K562 (cell line): ENCODE measurements around the gene TMEM163. TPM values are rescaled to one million over a fixed set of nuclear protein-coding genes. Genes with fewer than 3 reads are reported as not detected.

ENCODE experiments used
- ATAC-seq: fragments of 200-7000 bp; cut with Tn5 transposase; 3 replicates; pipeline ENCODE4 v1.9.1; 2020; ENCODE audit warnings: moderate library complexity
- BruUV-seq: library from RNA; stranded (reverse); fragments of 400-500 nt; replicated peaks from 2 replicates; lab custom pipeline; 2021; lab: Mats Ljungman, UMichigan
- CTCF ChIA-PET: fragments of 300-600 bp; formaldehyde crosslinking; extraction: SDS; loops from one replicate; lab custom pipeline; 2021; ENCODE audit warnings: low intra/inter-chr PET ratio; lab: Yijun Ruan, JAX
- POLR2A ChIA-PET: fragments of 300-600, 350-650 bp; sonication (Branson Sonifier 250); formaldehyde crosslinking; extraction: SDS; loops from one replicate; lab custom pipeline; 2021; ENCODE audit warnings: antibody characterized with exemption, inconsistent platforms; lab: Yijun Ruan, JAX
- DNase-seq, 4 experiments: peaks; one replicate each; pipeline versions ENCODE4 v3.0.0 to v3.0.0-alpha.2; 2011 to 2018; ENCODE audit warnings: low spot score in 3 of 4, mixed read lengths in 3 of 4; ENCODE audit errors: extremely low read depth in 1 of 4
- FAIRE-seq: peaks from 2 replicates; lab custom pipeline; 2011; peaks lifted over from hg19 to GRCh38; lab: Jason Lieb, UNC
- H2AFZ ChIP-seq: 2 replicates; pipeline ENCODE4 v1.6.0; 2011; ENCODE audit warnings: low read depth, low read length, control low read depth, inconsistent platforms
- H3K27ac ChIP-seq: fragments of 200-600 bp; 3 replicates; pipeline ENCODE4 v1.8.0; 2011; ENCODE audit warnings: low read depth, mild to moderate bottlenecking, control low read depth, inconsistent platforms, low read length, moderate library complexity, mixed read lengths; ENCODE audit errors: extremely low read depth
- H3K27me3 ChIP-seq, 2 experiments: fragments of 300-600 bp in 1 of 2; 2 replicates in 1 of 2; 3 replicates in 1 of 2; pipeline versions ENCODE4 v1.6.0 to v1.8.0; 2011; ENCODE audit warnings: inconsistent platforms in 2 of 2, low read length in 2 of 2, mild to moderate bottlenecking in 1 of 2, mixed read lengths in 1 of 2, moderate library complexity in 1 of 2; ENCODE audit not compliant: control insufficient read depth in 2 of 2, insufficient read depth in 2 of 2
- H3K36me3 ChIP-seq: fragments of 300-600 bp; 3 replicates; pipeline ENCODE4 v1.8.0; 2011; ENCODE audit warnings: mild to moderate bottlenecking, low read length, inconsistent platforms; ENCODE audit not compliant: control insufficient read depth, insufficient read depth
- H3K4me1 ChIP-seq, 2 experiments: fragments of 200-600 bp in 1 of 2; replicated peaks in 1 of 2; 2 replicates in 1 of 2; 3 replicates in 1 of 2; pipeline versions ENCODE4 v1.5.1 to v1.8.0; 2011; ENCODE audit warnings: inconsistent platforms in 2 of 2, low read length in 2 of 2, mild to moderate bottlenecking in 1 of 2, mixed read lengths in 1 of 2, moderate library complexity in 1 of 2; ENCODE audit not compliant: control insufficient read depth in 2 of 2, insufficient read depth in 2 of 2
- H3K4me2 ChIP-seq: 2 replicates; pipeline ENCODE4 v1.6.1; 2011; ENCODE audit warnings: low read length, control low read depth, inconsistent platforms, mixed read lengths; ENCODE audit not compliant: insufficient read depth
- H3K4me3 ChIP-seq: fragments of 200-600 bp; sonication (generic), shearing (Covaris generic); 2 replicates; pipeline ENCODE4 v1.5.1; 2016; ENCODE audit warnings: control low read depth, inconsistent platforms
- H3K79me2 ChIP-seq: fragments of 200-600 bp; 3 replicates; pipeline ENCODE4 v1.8.0; 2011; ENCODE audit warnings: low read length, inconsistent platforms; ENCODE audit not compliant: control insufficient read depth, insufficient read depth
- H3K9ac ChIP-seq, 2 experiments: 2 replicates each; pipeline versions ENCODE4 v1.6.0 to v1.6.1; 2011; ENCODE audit warnings: low read depth in 2 of 2, low read length in 2 of 2, control low read depth in 1 of 2, inconsistent platforms in 1 of 2, mild to moderate bottlenecking in 1 of 2, mixed read lengths in 1 of 2; ENCODE audit not compliant: insufficient read depth in 1 of 2
- H3K9me1 ChIP-seq: one replicate; pipeline ENCODE4 v1.6.0; 2011; ENCODE audit warnings: inconsistent platforms, mild to moderate bottlenecking, low read length, moderate library complexity; ENCODE audit not compliant: control insufficient read depth, insufficient read depth
- H3K9me3 ChIP-seq: replicated peaks from 2 replicates; pipeline ENCODE4 v1.5.1; 2011; ENCODE audit warnings: low read depth, low read length, inconsistent platforms; ENCODE audit not compliant: control insufficient read depth, insufficient read depth
- H4K20me1 ChIP-seq: replicated peaks from 2 replicates; pipeline ENCODE4 v1.6.1; 2011; ENCODE audit warnings: low read length, inconsistent platforms, mixed read lengths; ENCODE audit not compliant: control insufficient read depth, insufficient read depth
- CSDE1 ChIP-seq, 2 experiments: fragments of 450-650 bp; IDR thresholded peaks; 2 replicates each; pipeline ENCODE4 v1.6.1; 2016; ENCODE audit warnings: mild to moderate bottlenecking in 1 of 2
- E4F1 ChIP-seq: fragments of 250-450 bp; sonication (Bioruptor Pico); IDR thresholded peaks from 2 replicates; pipeline ENCODE4 v1.5.0; 2021; ENCODE audit warnings: mild to moderate bottlenecking, borderline replicate concordance
- EP400 ChIP-seq: fragments of 450-650 bp; IDR thresholded peaks from 2 replicates; pipeline ENCODE4 v1.6.1; 2017; ENCODE audit warnings: antibody characterized with exemption, mild to moderate bottlenecking, moderate library complexity
- ERF ChIP-seq: fragments of 450-650 bp; formaldehyde crosslinking; IDR thresholded peaks from 2 replicates; pipeline ENCODE4 v1.4.0; 2020; ENCODE audit warnings: mild to moderate bottlenecking, mixed read lengths
- MCM2 ChIP-seq: fragments of 450-650 bp; IDR thresholded peaks from 2 replicates; pipeline ENCODE4 v1.6.1; 2017; ENCODE audit warnings: low read depth, mild to moderate bottlenecking
- NKRF ChIP-seq: fragments of 450-650 bp; IDR thresholded peaks from 2 replicates; pipeline ENCODE4 v1.6.1; 2016; ENCODE audit warnings: borderline replicate concordance
- PRDM10 ChIP-seq: fragments of 450-650 bp; IDR thresholded peaks from 2 replicates; pipeline ENCODE4 v1.6.1; 2018; ENCODE audit not compliant: partially characterized antibody
- RB1 ChIP-seq: fragments of 450-650 bp; IDR thresholded peaks from 2 replicates; pipeline ENCODE4 v1.6.1; 2017; ENCODE audit warnings: low read depth, mild to moderate bottlenecking
- RFX1 ChIP-seq: fragments of 450-650 bp; IDR thresholded peaks from 2 replicates; pipeline ENCODE4 v1.6.1; 2016; ENCODE audit warnings: mild to moderate bottlenecking, moderate library complexity
- ZNF12 ChIP-seq: sonication (generic); formaldehyde crosslinking; IDR thresholded peaks from 2 replicates; pipeline ENCODE4 v1.4.0; 2020; ENCODE audit warnings: mild to moderate bottlenecking, missing genetic modification reagents
- ZNF408 ChIP-seq: fragments of 250-450 bp; sonication (Bioruptor Pico); IDR thresholded peaks from 2 replicates; pipeline ENCODE4 v1.4.0; 2020; ENCODE audit warnings: low read depth, mild to moderate bottlenecking, moderate library complexity
- ZNF785 ChIP-seq: fragments of 250-450 bp; sonication (Bioruptor Pico); IDR thresholded peaks from 2 replicates; pipeline ENCODE4 v1.4.0; 2020; ENCODE audit warnings: mild to moderate bottlenecking
- WGBS: fragments of 100-300 bp; shearing (Covaris generic); methylation state at CpG from one replicate; pipeline ENCODE4 v1.1.6; 2016; ENCODE audit warnings: low coverage, mixed read lengths; ENCODE audit not compliant: insufficient coverage; ENCODE audit errors: missing lambda C conversion rate; 5-methylcytosine and 5-hydroxymethylcytosine counted together
- in situ Hi-C: fragments of 300-500 bp; cut with MboI; formaldehyde crosslinking; loops from 4 replicates; pipeline ENCODE4 v1.15.0; 2018; ENCODE audit warnings: inconsistent platforms, mixed read lengths
- intact Hi-C: fragments of 100-400 bp; cut with micrococcal nuclease; formaldehyde crosslinking; loops from 2 replicates; pipeline ENCODE4 v1.14.2; 2022
- polyA plus RNA-seq, 8 experiments: library from polyadenylated mRNA; depleted of rRNA in 4 of 8; stranded (reverse) in 5 of 8; unstranded in 3 of 8; fragments of >200 nt; fragmentation: Nextera tagmentation in 2 of 8; fragmentation: Illumina TruSeq in 1 of 8; extraction: Ambion mirVana in 2 of 8; extraction: Trizol in 1 of 8; gene quantifications; 2 replicates each; pipeline versions ENCODE4 v1.2.1 to v1.2.3, GENCODE V29; 2011 to 2014; ENCODE audit warnings: inconsistent platforms in 1 of 8, missing spikeins in 1 of 8
- total RNA-seq, 7 experiments: library from RNA; depleted of rRNA in 6 of 7; stranded (reverse); fragments of >200 nt in 6 of 7; fragmentation: Illumina TruSeq in 2 of 7; extraction: Trizol in 2 of 7; gene quantifications; 2 replicates each; pipeline versions ENCODE4 v1.2.1 to v1.2.3, GENCODE V29; 2011 to 2021; ENCODE audit warnings: low replicate concordance in 1 of 7

Gene TMEM163
- total and polyA plus RNA-seq, 9 of the 15 experiments (the other 6 are each of a cell fraction or from before 2014, with no cell fraction given), result 0.04 to 0.68 (median 0.16) TPM; not detected in 3

GRCh38 chr2:134663451-134664450 lies 55.0 kb downstream of the TMEM163 start:
- H3K9me1 ChIP-seq, result no peaks in the 10 kb centered on the region
- no peaks in the 10 kb centered on the region for H4K20me1 ChIP-seq
- no peak for ATAC-seq
- BruUV-seq, result no TSS peak
- no peaks in the 10 kb centered on the region for H3K9me3 ChIP-seq
- no peak overlapping the region for H3K4me3 ChIP-seq
- no peak for DNase-seq
- H3K4me2 ChIP-seq, result no peak overlapping the region
- H2AFZ ChIP-seq, result no peak overlapping the region
- no peak overlapping the region for H3K9ac ChIP-seq
- H3K36me3 ChIP-seq, result no peaks in the 10 kb centered on the region
- WGBS, result 2% methylated on average over 8 of the region's 8 CpGs
- FAIRE-seq, result no peak
- H3K27ac ChIP-seq, result no peak overlapping the region
- POLR2A ChIA-PET, result no interaction called here
- CTCF ChIA-PET, result no interaction called here
- in situ Hi-C loops (no loop called here), intact Hi-C loops (no loop called here)
- H3K27me3 ChIP-seq, result peaks cover 3 to 8% of the 10 kb centered on the region in 2 experiments; a peak in 3 of 5 replicates
- no peaks in the 10 kb centered on the region for H3K4me1 ChIP-seq
- H3K79me2 ChIP-seq, result no peaks in the 10 kb centered on the region
- TF ChIP-seq EP400 (no peak), ZNF408 (no peak), MCM2 (no peak), RB1 (no peak), NKRF (no peak), CSDE1 (IDR thresholded peaks at IDR 0.05) (no peak), ERF (CRISPR knock-in tag) (no peak), ZNF12 (CRISPR knock-in tag) (no peak), E4F1 (CRISPR knock-in tag) (no peak), RFX1 (no peak), ZNF785 (no peak), PRDM10 (no peak)
